Effector CD8-positive, alpha-beta T cell (primary cell): Measurements from ENCODE around the gene RPL7A.
"Not testable (repeated sequence)": the region's sequence is repeated elsewhere in the genome, so short reads cannot be mapped to it uniquely, and the experiment has no call there.

ENCODE experiments used
- DNase-seq: peaks from one replicate; lab custom pipeline; 2025; lab: John Stamatoyannopoulos, UW

Gene RPL7A

GRCh38 chr9:133368249-133368881, 20.3 kb downstream of the RPL7A start:
- no peak for DNase-seq

GRCh38 chr9:133369422-133369821, 21.4 kb downstream of the RPL7A start:
- no peak for DNase-seq

- no peak for DNase-seq
Measured at GRCh38 chr9:133369933-133370332, 21.9 kb downstream of the RPL7A start.

GRCh38 chr9:133370685-133371084, 22.7 kb downstream of the RPL7A start:
- DNase-seq, result no peak

- peak; percentile 46 for DNase-seq
Measured at GRCh38 chr9:133371261-133371711, 23.3 kb downstream of the RPL7A start.

- DNase-seq, result no peak
Measured at GRCh38 chr9:133372144-133372543, 24.1 kb downstream of the RPL7A start.

GRCh38 chr9:133374612-133375115, 26.6 kb downstream of the RPL7A start:
- DNase-seq, result no peak

- DNase-seq, result no peak
Measured at GRCh38 chr9:133375116-133375723, 27.2 kb downstream of the RPL7A start.

- DNase-seq, result peak; percentile 86
Measured at GRCh38 chr9:133375724-133376654, 28.0 kb downstream of the RPL7A start, which contains the start of the genes STKLD1 and SURF4. STKLD1 (plus strand) TSS chr9:133376366; CDS start chr9:133376474, 108 bp downstream. SURF4 (minus strand) TSS chr9:133376060; CDS start chr9:133375969, 91 bp downstream.

- DNase-seq, result not testable (repeated sequence)
Measured at GRCh38 chr9:133377280-133377679, 29.3 kb downstream of the RPL7A start.

- no peak for DNase-seq
Measured at GRCh38 chr9:133377721-133378216, 29.8 kb downstream of the RPL7A start.

GRCh38 chr9:133378408-133378962, 30.5 kb downstream of the RPL7A start:
- DNase-seq, result no peak

GRCh38 chr9:133379153-133380086, 31.4 kb downstream of the RPL7A start:
- DNase-seq, result no peak

- no peak for DNase-seq
Measured at GRCh38 chr9:133380734-133381133, 32.7 kb downstream of the RPL7A start.

GRCh38 chr9:133382507-133383141, 34.6 kb downstream of the RPL7A start:
- DNase-seq, result no peak

- no peak for DNase-seq
Measured at GRCh38 chr9:133383438-133383837, 35.4 kb downstream of the RPL7A start.

GRCh38 chr9:133384736-133385321, 36.8 kb downstream of the RPL7A start:
- DNase-seq, result no peak

GRCh38 chr9:133385452-133385851, 37.4 kb downstream of the RPL7A start:
- no peak for DNase-seq

GRCh38 chr9:133386338-133386737, 38.3 kb downstream of the RPL7A start:
- no peak for DNase-seq

GRCh38 chr9:133387680-133388079, 39.7 kb downstream of the RPL7A start:
- no peak for DNase-seq
